Measurements from ENCODE around the gene ACOT6.

DNA sequence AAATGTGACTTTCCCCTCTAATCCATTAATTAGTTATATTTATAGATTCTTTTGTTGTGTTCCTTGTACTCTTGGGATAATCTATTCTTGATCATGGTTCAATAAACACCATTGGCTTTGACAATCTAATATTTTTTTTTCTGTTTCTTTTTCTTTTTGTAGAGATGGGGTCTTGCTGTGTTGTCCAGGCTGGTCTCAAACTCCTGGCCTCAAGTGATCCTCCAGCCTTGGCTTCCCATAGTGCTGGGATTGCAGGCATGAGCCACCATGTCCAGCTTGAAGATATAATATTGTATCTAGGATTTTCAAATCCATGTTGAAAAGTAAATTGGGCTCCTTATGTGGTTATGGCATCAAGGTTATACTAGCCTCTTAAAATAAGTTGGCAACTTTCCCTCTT, 38.7 kb downstream of the ACOT6 start:
- TF ChIP-seq HDGF (IDR thresholded peaks at IDR 0.05; ENCODE audit: borderline replicate concordance) (no peak), ELF4 (IDR thresholded peaks at IDR 0.05) (no peak), FOXA1 (IDR thresholded peaks at IDR 0.05) (no peak), SP1 (IDR thresholded peaks at IDR 0.05) (no peak), FOXM1 (IDR thresholded peaks at IDR 0.05; ENCODE audit: borderline replicate concordance) (no peak), TARDBP (IDR thresholded peaks at IDR 0.05) (no peak), BHLHE40 (IDR thresholded peaks at IDR 0.05; ENCODE audit: borderline replicate concordance) (no peak), ARNT (IDR thresholded peaks at IDR 0.05) (no peak), SUZ12 (IDR thresholded peaks at IDR 0.05) (no peak), CTBP1 (IDR thresholded peaks at IDR 0.05; ENCODE audit: borderline replicate concordance) (no peak)
- TF ChIP-seq, protein P1, sequence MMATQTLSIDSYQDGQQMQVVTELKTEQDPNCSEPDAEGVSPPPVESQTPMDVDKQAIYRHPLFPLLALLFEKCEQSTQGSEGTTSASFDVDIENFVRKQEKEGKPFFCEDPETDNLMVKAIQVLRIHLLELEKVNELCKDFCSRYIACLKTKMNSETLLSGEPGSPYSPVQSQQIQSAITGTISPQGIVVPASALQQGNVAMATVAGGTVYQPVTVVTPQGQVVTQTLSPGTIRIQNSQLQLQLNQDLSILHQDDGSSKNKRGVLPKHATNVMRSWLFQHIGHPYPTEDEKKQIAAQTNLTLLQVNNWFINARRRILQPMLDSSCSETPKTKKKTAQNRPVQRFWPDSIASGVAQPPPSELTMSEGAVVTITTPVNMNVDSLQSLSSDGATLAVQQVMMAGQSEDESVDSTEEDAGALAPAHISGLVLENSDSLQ (IDR thresholded peaks at IDR 0.05) = no peak

Measured in HEK293T (cell line).